GM12801 (cell line): Measurements from ENCODE around the gene CDK7.

ENCODE experiments used
- TF ChIP-seq, protein P1 (sequence below): IDR thresholded peaks from one replicate; pipeline ENCODE4 v1.5.1; 2011; ENCODE audit warnings: control low read depth; ENCODE audit not compliant: insufficient read length; ENCODE audit errors: extremely low read depth

The CDK7 gene

GRCh38 chr5:69225860-69226259, 8.8 kb upstream of the CDK7 start:
- TF ChIP-seq, protein P1, sequence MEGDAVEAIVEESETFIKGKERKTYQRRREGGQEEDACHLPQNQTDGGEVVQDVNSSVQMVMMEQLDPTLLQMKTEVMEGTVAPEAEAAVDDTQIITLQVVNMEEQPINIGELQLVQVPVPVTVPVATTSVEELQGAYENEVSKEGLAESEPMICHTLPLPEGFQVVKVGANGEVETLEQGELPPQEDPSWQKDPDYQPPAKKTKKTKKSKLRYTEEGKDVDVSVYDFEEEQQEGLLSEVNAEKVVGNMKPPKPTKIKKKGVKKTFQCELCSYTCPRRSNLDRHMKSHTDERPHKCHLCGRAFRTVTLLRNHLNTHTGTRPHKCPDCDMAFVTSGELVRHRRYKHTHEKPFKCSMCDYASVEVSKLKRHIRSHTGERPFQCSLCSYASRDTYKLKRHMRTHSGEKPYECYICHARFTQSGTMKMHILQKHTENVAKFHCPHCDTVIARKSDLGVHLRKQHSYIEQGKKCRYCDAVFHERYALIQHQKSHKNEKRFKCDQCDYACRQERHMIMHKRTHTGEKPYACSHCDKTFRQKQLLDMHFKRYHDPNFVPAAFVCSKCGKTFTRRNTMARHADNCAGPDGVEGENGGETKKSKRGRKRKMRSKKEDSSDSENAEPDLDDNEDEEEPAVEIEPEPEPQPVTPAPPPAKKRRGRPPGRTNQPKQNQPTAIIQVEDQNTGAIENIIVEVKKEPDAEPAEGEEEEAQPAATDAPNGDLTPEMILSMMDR: no peak

DNA sequence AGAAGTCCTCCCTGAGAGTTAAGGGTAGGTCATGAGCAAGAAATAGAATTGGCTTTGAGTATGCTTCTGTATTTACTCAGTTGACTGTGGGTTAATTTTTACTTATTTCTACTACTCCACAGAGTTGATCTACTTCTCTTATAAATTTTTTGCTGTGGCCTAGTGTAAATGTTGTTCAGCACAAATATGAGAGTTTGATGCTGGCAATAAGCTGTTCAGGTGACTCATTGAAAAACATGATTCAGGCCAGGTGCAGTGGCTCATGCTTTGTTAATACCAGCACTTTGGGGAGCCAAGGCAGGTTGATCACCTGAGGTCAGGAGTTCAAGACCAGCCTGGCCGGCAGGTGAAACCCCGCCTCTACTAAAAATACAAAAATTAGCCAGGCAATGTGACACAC, 4.5 kb upstream of the CDK7 start:
- TF ChIP-seq, protein P1: no peak

- TF ChIP-seq, protein P1: no peak
Observed at GRCh38 chr5:69231281-69231680, 3.4 kb upstream of the CDK7 start.

DNA sequence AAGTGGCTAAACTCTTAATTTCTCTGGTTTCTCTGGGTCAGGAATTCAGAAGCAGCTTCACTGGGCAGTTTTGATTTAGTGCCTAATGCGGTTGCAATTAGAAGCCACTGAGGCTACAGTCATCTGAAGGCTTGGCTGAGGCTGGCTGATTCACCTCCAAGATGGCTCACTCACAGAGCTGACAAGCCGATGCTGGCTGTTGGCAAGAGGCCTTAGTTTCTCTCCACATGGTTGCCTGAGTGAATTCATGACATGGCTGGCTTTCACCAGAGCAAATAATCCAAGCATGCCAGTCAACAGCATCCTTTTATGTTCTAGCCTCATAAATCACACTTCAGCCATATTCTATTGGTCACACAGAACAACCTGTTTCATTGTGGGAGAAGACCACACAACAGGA, 2.8 kb upstream of the CDK7 start:
- TF ChIP-seq, protein P1: no peak

DNA sequence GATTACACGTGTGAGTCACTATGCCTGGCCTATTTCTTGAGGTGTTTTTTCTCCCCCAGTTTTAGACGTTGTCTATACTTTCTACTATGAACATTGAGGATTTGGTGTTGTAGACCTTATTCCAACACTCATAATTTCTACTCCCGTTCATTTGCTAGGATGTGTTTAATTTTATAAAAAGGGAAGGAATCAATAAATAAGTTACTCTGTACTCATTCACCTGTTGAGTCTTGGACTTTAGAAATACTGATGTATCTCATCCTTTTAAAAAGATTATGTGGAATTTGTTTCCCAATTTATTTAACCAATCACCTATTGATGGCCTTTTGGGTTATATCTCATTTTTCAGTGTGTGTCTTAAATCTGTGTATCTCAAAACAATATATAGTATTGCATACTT, 3.2 kb downstream of the CDK7 start:
- TF ChIP-seq, protein P1: no peak

DNA sequence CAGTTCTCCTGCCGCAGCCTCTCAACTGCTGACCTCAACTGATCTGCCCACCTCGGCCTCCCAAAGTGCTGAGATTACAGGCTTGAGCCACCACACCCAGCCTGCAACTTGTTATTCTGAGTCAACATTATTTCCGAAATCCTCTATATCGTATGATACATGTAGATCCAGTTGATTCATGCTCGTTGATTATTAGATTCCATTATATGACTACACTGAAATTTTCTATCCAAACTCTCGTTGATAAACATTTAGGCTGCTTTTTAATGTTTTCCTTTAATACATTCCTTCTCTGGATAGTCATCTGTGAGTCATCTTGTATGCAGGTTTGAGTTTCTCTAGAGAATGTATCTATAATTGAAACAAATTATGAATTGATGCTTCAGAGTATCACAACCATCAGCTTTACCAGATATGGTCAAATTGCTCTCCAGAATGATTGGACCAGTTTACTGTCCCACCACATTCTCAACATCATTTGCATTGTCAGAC, 4.1 kb downstream of the CDK7 start:
- TF ChIP-seq, protein P1: no peak

DNA sequence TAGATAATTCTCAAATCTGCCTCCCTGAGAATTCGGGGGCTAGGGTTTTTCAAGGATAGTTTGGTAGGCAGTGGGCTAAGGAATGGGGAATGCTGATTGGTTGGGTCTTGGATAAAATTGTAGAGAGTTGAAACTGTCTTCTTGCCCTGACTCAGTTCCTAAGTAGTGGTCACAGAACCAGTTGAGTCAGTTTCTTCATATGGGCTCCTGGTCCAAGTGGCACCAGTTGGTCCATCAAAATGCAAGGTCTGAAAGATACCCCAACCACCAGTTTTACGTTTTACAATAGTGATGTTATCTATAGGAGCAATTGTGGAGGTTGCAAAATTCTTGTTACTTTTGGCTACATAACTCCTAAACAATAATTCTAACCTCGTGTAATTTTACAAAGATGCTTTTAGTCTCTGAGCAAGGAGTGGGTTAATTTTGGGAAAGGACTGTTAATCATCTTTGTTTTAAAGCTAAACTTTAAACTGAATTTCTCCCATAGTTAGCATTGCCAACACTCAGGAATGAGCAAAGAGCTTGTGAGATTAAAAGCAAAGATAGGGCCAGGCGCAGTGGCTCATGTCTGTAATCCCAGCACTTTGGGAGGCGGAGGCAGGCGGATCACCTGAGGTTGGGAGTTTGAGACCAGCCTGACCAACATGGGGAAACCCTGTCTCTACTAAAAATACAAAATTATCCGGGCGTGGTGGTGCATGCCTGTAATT, 7.7 kb downstream of the CDK7 start:
- TF ChIP-seq, protein P1: no peak

DNA sequence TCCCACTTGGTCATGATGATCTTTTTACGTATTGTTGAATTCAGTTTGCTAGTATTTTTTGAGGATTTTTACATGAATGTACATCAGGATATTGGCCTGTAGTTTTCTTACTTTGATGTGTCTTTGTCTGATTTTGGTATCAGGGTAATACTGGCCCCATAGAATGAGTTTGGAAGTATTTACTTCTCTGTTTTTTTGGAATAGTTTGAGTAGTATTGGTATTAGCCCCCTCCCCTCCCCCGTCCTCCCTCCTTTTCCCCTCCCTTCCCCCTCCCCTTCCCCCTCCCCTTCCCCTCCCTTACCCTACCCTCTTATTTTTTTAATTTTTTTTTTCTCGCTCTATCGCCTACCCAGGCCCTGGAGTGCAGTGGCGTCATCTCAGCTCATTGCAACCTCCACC, 10.3 kb downstream of the CDK7 start:
- TF ChIP-seq, protein P1: no peak
